SK-N-SH (cell line): ENCODE measurements around the gene UBE3D. TPM values are rescaled to one million over a fixed set of nuclear protein-coding genes. Genes with fewer than 3 reads are reported as not detected.

ENCODE experiments used
- CTCF ChIA-PET: fragments of 300-600, 350-600 bp; formaldehyde crosslinking; extraction: SDS; loops from one replicate; lab custom pipeline; 2021; lab: Yijun Ruan, JAX
- POLR2A ChIA-PET: fragments of 350-600 bp; sonication (Branson Sonifier 250); formaldehyde crosslinking; extraction: SDS; loops from one replicate; lab custom pipeline; 2020; ENCODE audit warnings: antibody characterized with exemption, inconsistent platforms; lab: Yijun Ruan, JAX
- DNase-seq: peaks from one replicate; pipeline ENCODE4 v3.0.0; 2012
- H2AFZ ChIP-seq: fragments of 200-600 bp; sonication (generic); 2 replicates; pipeline ENCODE4 v1.8.1; 2016; ENCODE audit warnings: antibody characterized with exemption, mild to moderate bottlenecking, low read depth
- H3F3A ChIP-seq: fragments of 200-600 bp; sonication (generic); replicated peaks from 2 replicates; pipeline ENCODE3; 2016; ENCODE audit warnings: antibody characterized with exemption, mild to moderate bottlenecking; ENCODE audit not compliant: insufficient read depth
- H3K27ac ChIP-seq, 2 experiments: fragments of 200-500 bp in 1 of 2; fragments of 200-600 bp in 1 of 2; sonication (Bioruptor generic) in 1 of 2; sonication (generic), shearing (Covaris generic) in 1 of 2; 2 replicates each; pipeline versions ENCODE4 v1.5.1 to v1.6.1; 2014 to 2016; ENCODE audit warnings: low read depth in 2 of 2, inconsistent platforms in 1 of 2, low read length in 1 of 2, mild to moderate bottlenecking in 1 of 2, mixed read lengths in 1 of 2
- H3K27me3 ChIP-seq: fragments of 200-600 bp; sonication (generic), shearing (Covaris generic); 2 replicates; pipeline ENCODE4 v1.6.1; 2016; ENCODE audit warnings: mixed run types; ENCODE audit not compliant: insufficient read depth
- H3K36me3 ChIP-seq, 2 experiments: fragments of 200-500 bp in 1 of 2; fragments of 200-600 bp in 1 of 2; sonication (Bioruptor generic) in 1 of 2; sonication (generic) in 1 of 2; replicated peaks in 1 of 2; 2 replicates each; pipeline versions ENCODE3 to v1.5.1; 2014 to 2016; ENCODE audit warnings: low read length in 1 of 2, mild to moderate bottlenecking in 1 of 2; ENCODE audit not compliant: insufficient read depth in 2 of 2, control insufficient read depth in 1 of 2
- H3K4me1 ChIP-seq, 2 experiments: fragments of 200-500 bp in 1 of 2; fragments of 200-600 bp in 1 of 2; sonication (Bioruptor generic) in 1 of 2; sonication (generic), shearing (Covaris generic) in 1 of 2; 2 replicates each; pipeline versions ENCODE4 v1.5.1 to v1.6.1; 2014 to 2016; ENCODE audit warnings: low read depth in 1 of 2, low read length in 1 of 2, mixed run types in 1 of 2; ENCODE audit not compliant: insufficient read depth in 2 of 2, control insufficient read depth in 1 of 2
- H3K4me2 ChIP-seq: fragments of 200-600 bp; sonication (generic), shearing (Covaris generic); 2 replicates; pipeline ENCODE4 v1.6.1; 2017; ENCODE audit warnings: mixed run types
- H3K4me3 ChIP-seq, 2 experiments: fragments of 200-500 bp in 1 of 2; fragments of 200-600 bp in 1 of 2; sonication (Bioruptor generic) in 1 of 2; sonication (generic), shearing (Covaris generic) in 1 of 2; 2 replicates each; pipeline versions ENCODE4 v1.5.1 to v1.8.1; 2014 to 2016; ENCODE audit warnings: low read depth in 2 of 2, inconsistent platforms in 1 of 2, low read length in 1 of 2, mild to moderate bottlenecking in 1 of 2, mixed read lengths in 1 of 2, moderate library complexity in 1 of 2
- H3K79me2 ChIP-seq: fragments of 200-600 bp; sonication (generic); 2 replicates; pipeline ENCODE4 v1.8.1; 2017; ENCODE audit warnings: mild to moderate bottlenecking; ENCODE audit not compliant: insufficient read depth
- H3K9ac ChIP-seq: fragments of 200-600 bp; sonication (generic); 2 replicates; pipeline ENCODE4 v1.6.1; 2017; ENCODE audit warnings: mixed run types
- H3K9me2 ChIP-seq: fragments of 200-600 bp; sonication (generic); 2 replicates; pipeline ENCODE4 v1.6.1; 2017; ENCODE audit warnings: mixed run types
- H3K9me3 ChIP-seq: fragments of 200-600 bp; sonication (generic); 2 replicates; pipeline ENCODE4 v1.6.1; 2017; ENCODE audit warnings: mixed run types, mild to moderate bottlenecking, moderate library complexity
- H4K20me1 ChIP-seq: fragments of 200-600 bp; sonication (generic); 2 replicates; pipeline ENCODE4 v1.6.1; 2017; ENCODE audit warnings: mild to moderate bottlenecking, mixed run types; ENCODE audit not compliant: insufficient read depth
- CHD2 ChIP-seq: fragments of 150-350 bp; IDR thresholded peaks from 2 replicates; pipeline ENCODE4 v1.6.1; 2018; ENCODE audit warnings: low read length; ENCODE audit not compliant: partially characterized antibody
- ELF1 ChIP-seq: IDR thresholded peaks from 2 replicates; pipeline ENCODE4 v1.4.0; 2012
- EP300 ChIP-seq, 2 experiments: IDR thresholded peaks; 2 replicates each; pipeline versions ENCODE4 v1.4.0 to v1.6.1; 2012; ENCODE audit warnings: borderline replicate concordance in 1 of 2, low read depth in 1 of 2, low read length in 1 of 2
- FOXM1 ChIP-seq: IDR thresholded peaks from 2 replicates; pipeline ENCODE4 v1.4.0; 2012; ENCODE audit warnings: low read depth, mild to moderate bottlenecking
- GABPA ChIP-seq: IDR thresholded peaks from 2 replicates; pipeline ENCODE4 v1.4.0; 2012; ENCODE audit warnings: low read depth, mild to moderate bottlenecking
- GATA2 ChIP-seq: sonication (generic); formaldehyde crosslinking; IDR thresholded peaks from 2 replicates; pipeline ENCODE4 v1.5.0; 2020; ENCODE audit warnings: mild to moderate bottlenecking, missing genetic modification reagents
- MXI1 ChIP-seq: IDR thresholded peaks from 2 replicates; pipeline ENCODE4 v1.6.1; 2012; ENCODE audit warnings: mild to moderate bottlenecking, low read depth, low read length, improper control_type of control experiment
- NRF1 ChIP-seq: IDR thresholded peaks from 2 replicates; pipeline ENCODE4 v1.6.1; 2012; ENCODE audit warnings: low read depth, mild to moderate bottlenecking, low read length
- RAD21 ChIP-seq: IDR thresholded peaks from 2 replicates; pipeline ENCODE4 v1.6.1; 2012; ENCODE audit warnings: mild to moderate bottlenecking, low read length
- RCOR1 ChIP-seq: fragments of 150-350 bp; IDR thresholded peaks from 2 replicates; pipeline ENCODE4 v1.6.1; 2017; ENCODE audit warnings: antibody characterized with exemption, low read length
- RXRA ChIP-seq: IDR thresholded peaks from 2 replicates; pipeline ENCODE4 v1.4.0; 2012; ENCODE audit warnings: low read depth, mild to moderate bottlenecking, borderline replicate concordance
- SIN3A ChIP-seq: IDR thresholded peaks from 2 replicates; pipeline ENCODE4 v1.6.1; 2012; ENCODE audit warnings: low read depth, mild to moderate bottlenecking, low read length, moderate library complexity, borderline replicate concordance
- SMC3 ChIP-seq: IDR thresholded peaks from 2 replicates; pipeline ENCODE4 v1.6.1; 2012; ENCODE audit warnings: low read depth, low read length, improper control_type of control experiment
- YY1 ChIP-seq: IDR thresholded peaks from 2 replicates; pipeline ENCODE4 v1.4.0; 2012; ENCODE audit warnings: low read depth, mild to moderate bottlenecking
- WGBS: methylation state at CpG from one replicate; pipeline ENCODE4 v1.1.6; 2017; ENCODE audit warnings: low lambda C conversion rate; 5-methylcytosine and 5-hydroxymethylcytosine counted together
- polyA plus RNA-seq, 3 experiments: library from polyadenylated mRNA; depleted of rRNA; stranded (reverse); fragments of >200 nt; gene quantifications; 2 replicates each; pipeline ENCODE4 v1.2.3, GENCODE V29; 2012
- TF ChIP-seq, protein P1 (sequence below): IDR thresholded peaks from 2 replicates; pipeline ENCODE4; 2012
- TF ChIP-seq, protein P2 (sequence below): IDR thresholded peaks from 2 replicates; pipeline ENCODE4 v1.6.1; 2012; ENCODE audit warnings: mild to moderate bottlenecking, low read depth, low read length, moderate library complexity
- TF ChIP-seq, protein P3 (sequence below): fragments of 200-600 bp; sonication (generic); IDR thresholded peaks from 2 replicates; pipeline ENCODE4 v1.6.1; 2017; ENCODE audit warnings: antibody characterized with exemption, mild to moderate bottlenecking, moderate library complexity
- TF ChIP-seq, protein P4 (sequence below): IDR thresholded peaks from 2 replicates; pipeline ENCODE4 v1.4.0; 2012; ENCODE audit warnings: low read depth, borderline replicate concordance
- TF ChIP-seq, protein P5 (sequence below): IDR thresholded peaks from 2 replicates; pipeline ENCODE4 v1.4.0; 2012; ENCODE audit warnings: low read depth

Gene UBE3D
- polyA plus RNA-seq, 1 of the 3 experiments (the other 2 are of a cell fraction) = 3.4 TPM

DNA sequence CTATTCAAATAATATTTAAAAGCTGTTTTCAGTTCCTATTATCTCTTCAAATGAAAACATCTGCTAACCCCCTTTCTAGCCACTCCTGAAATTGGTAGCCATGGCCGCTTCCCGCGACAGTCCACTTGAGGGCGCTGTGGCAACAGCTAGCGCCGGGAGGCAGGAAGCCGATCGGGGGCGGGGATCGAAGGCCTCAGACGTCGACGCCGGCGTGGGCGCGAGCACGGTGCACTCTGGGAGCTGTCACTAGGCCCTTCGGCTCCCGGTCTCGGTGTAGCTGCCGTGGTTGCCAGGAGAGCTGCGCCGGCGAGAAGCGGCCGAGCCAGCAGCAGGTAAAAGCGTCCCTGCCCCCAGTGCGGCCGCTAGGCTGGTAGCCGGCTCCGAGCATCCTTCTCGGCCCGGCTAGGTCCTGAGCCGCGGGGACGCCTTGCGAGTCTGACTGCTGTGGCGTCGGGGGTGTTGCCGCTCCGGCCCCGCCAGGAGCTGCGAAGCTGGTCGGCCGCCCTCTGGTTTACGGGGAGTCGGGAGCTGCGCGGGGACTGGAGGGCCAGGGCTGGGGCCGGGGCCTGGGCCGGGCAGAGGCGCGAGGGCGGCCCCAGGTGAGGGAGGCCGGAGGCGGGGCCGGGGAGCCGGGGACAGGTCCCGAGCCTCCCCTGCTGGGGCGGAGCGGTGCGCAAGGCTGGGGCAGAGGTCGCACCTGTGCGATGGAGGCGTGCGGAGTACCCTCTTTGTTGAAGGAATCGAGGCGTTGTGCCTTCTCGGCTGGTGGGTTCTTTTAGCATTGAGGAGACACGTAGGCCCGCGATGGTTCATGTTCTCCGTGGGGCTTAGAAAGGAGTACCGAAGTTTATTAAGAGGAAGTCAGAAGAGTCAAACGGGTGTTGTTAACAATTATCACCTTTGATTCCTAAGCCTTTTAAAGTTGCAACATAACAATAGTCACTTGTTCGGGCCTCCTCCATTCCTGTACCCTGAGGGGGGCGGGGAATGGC is 2.1 kb upstream of the UBE3D start, which contains the start of gene DOP1A:
Gene DOP1A, plus strand, starts transcription at position 224 of the 992 bp plus-strand sequence. CDS start 29,307 bp downstream, outside the sequence.
- H3K9me2 ChIP-seq = no peaks in the 10 kb centered on the region
- peaks cover 0 to 1% of the 10 kb centered on the region in 2 experiments for H3K36me3 ChIP-seq
- no peaks in the 10 kb centered on the region for H3K9me3 ChIP-seq
- WGBS = 7% methylated on average over 17 of the region's 78 CpGs
- POLR2A ChIA-PET = interaction anchor here (1.5 to 3.2 kb wide), 2 partner anchors 126 to 148 kb away, joined by 8 to 13 read pairs; partner anchors contain the start of genes PGM3 and RWDD2A
- H3F3A ChIP-seq = peaks cover 3% of the 10 kb centered on the region
- H3K4me3 ChIP-seq = peak within 1 kb of the TSS; percentile 76 to 95
- H4K20me1 ChIP-seq = no peaks in the 10 kb centered on the region
- H2AFZ ChIP-seq = peak within 1 kb of the TSS; percentile 89
- CTCF ChIA-PET = interaction anchor here (0.5 to 11.1 kb wide), 63 partner anchors 8 to 1160 kb away, joined by 3 to 328 read pairs (median 5); partner anchors contain the start of genes CEP162, IBTK, PGM3 and PRSS35
- no peaks in the 10 kb centered on the region for H3K27me3 ChIP-seq
- peak within 1 kb of the TSS; percentile 45 to 64; a peak in 3 of 4 replicates for H3K27ac ChIP-seq
- DNase-seq = peak; percentile 95
- H3K79me2 ChIP-seq = peaks cover 34% of the 10 kb centered on the region
- TF ChIP-seq RXRA (no peak), SIN3A (peak; percentile 97; the same call in 1 of the 2 replicates), CHD2 (peak; percentile 90), FOXM1 (0 out of 2 replicates have a peak, but pooled peaks have one; percentile 14), EP300 (IDR thresholded peaks at IDR 0.05; ENCODE audit: borderline replicate concordance in 1 of 2, low read depth in 1 of 2, low read length in 1 of 2) (no peak; a peak in 1 of 4 replicates), RCOR1 (peak; percentile 40; the same call in 1 of the 2 replicates), MXI1 (peak; percentile 98), RAD21 (peak; percentile 96), ELF1 (peak; percentile 75; the same call in 1 of the 2 replicates), SMC3 (peak; percentile 93), NRF1 (no peak), YY1 (peak; percentile 67; the same call in 1 of the 2 replicates), GATA2 (CRISPR knock-in tag) (peak; percentile 11; the same call in 1 of the 2 replicates), GABPA (no peak)
- TF ChIP-seq, protein P1, sequence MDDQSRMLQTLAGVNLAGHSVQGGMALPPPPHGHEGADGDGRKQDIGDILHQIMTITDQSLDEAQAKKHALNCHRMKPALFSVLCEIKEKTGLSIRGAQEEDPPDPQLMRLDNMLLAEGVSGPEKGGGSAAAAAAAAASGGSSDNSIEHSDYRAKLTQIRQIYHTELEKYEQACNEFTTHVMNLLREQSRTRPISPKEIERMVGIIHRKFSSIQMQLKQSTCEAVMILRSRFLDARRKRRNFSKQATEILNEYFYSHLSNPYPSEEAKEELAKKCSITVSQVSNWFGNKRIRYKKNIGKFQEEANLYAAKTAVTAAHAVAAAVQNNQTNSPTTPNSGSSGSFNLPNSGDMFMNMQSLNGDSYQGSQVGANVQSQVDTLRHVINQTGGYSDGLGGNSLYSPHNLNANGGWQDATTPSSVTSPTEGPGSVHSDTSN = 0 out of 2 replicates have a peak, but pooled peaks have one; percentile 5
- TF ChIP-seq, protein P2, sequence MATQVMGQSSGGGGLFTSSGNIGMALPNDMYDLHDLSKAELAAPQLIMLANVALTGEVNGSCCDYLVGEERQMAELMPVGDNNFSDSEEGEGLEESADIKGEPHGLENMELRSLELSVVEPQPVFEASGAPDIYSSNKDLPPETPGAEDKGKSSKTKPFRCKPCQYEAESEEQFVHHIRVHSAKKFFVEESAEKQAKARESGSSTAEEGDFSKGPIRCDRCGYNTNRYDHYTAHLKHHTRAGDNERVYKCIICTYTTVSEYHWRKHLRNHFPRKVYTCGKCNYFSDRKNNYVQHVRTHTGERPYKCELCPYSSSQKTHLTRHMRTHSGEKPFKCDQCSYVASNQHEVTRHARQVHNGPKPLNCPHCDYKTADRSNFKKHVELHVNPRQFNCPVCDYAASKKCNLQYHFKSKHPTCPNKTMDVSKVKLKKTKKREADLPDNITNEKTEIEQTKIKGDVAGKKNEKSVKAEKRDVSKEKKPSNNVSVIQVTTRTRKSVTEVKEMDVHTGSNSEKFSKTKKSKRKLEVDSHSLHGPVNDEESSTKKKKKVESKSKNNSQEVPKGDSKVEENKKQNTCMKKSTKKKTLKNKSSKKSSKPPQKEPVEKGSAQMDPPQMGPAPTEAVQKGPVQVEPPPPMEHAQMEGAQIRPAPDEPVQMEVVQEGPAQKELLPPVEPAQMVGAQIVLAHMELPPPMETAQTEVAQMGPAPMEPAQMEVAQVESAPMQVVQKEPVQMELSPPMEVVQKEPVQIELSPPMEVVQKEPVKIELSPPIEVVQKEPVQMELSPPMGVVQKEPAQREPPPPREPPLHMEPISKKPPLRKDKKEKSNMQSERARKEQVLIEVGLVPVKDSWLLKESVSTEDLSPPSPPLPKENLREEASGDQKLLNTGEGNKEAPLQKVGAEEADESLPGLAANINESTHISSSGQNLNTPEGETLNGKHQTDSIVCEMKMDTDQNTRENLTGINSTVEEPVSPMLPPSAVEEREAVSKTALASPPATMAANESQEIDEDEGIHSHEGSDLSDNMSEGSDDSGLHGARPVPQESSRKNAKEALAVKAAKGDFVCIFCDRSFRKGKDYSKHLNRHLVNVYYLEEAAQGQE = 0 out of 2 replicates have a peak, but pooled peaks have one; percentile 12
- TF ChIP-seq, protein P3, sequence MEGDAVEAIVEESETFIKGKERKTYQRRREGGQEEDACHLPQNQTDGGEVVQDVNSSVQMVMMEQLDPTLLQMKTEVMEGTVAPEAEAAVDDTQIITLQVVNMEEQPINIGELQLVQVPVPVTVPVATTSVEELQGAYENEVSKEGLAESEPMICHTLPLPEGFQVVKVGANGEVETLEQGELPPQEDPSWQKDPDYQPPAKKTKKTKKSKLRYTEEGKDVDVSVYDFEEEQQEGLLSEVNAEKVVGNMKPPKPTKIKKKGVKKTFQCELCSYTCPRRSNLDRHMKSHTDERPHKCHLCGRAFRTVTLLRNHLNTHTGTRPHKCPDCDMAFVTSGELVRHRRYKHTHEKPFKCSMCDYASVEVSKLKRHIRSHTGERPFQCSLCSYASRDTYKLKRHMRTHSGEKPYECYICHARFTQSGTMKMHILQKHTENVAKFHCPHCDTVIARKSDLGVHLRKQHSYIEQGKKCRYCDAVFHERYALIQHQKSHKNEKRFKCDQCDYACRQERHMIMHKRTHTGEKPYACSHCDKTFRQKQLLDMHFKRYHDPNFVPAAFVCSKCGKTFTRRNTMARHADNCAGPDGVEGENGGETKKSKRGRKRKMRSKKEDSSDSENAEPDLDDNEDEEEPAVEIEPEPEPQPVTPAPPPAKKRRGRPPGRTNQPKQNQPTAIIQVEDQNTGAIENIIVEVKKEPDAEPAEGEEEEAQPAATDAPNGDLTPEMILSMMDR = peak; percentile 98
- TF ChIP-seq, protein P4, sequence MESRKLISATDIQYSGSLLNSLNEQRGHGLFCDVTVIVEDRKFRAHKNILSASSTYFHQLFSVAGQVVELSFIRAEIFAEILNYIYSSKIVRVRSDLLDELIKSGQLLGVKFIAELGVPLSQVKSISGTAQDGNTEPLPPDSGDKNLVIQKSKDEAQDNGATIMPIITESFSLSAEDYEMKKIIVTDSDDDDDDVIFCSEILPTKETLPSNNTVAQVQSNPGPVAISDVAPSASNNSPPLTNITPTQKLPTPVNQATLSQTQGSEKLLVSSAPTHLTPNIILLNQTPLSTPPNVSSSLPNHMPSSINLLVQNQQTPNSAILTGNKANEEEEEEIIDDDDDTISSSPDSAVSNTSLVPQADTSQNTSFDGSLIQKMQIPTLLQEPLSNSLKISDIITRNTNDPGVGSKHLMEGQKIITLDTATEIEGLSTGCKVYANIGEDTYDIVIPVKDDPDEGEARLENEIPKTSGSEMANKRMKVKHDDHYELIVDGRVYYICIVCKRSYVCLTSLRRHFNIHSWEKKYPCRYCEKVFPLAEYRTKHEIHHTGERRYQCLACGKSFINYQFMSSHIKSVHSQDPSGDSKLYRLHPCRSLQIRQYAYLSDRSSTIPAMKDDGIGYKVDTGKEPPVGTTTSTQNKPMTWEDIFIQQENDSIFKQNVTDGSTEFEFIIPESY = no peak
- TF ChIP-seq, protein P5, sequence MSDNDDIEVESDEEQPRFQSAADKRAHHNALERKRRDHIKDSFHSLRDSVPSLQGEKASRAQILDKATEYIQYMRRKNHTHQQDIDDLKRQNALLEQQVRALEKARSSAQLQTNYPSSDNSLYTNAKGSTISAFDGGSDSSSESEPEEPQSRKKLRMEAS = peak; percentile 84
- H3K4me1 ChIP-seq = peaks cover 3 to 21% of the 10 kb centered on the region in 2 experiments
- H3K9ac ChIP-seq = peak within 1 kb of the TSS; percentile 48
- H3K4me2 ChIP-seq = peak within 1 kb of the TSS; percentile 93
